HG03442 (cell line): ENCODE data around the gene RAB11FIP3.

Experiments
- ATAC-seq: cut with Tn5 transposase; IDR thresholded peaks from one replicate; pipeline ENCODE4 v1.9.1; 2021; ENCODE audit warnings: mild to moderate bottlenecking, moderate library complexity; ENCODE audit not compliant: unreplicated experiment

RAB11FIP3 gene

DNA sequence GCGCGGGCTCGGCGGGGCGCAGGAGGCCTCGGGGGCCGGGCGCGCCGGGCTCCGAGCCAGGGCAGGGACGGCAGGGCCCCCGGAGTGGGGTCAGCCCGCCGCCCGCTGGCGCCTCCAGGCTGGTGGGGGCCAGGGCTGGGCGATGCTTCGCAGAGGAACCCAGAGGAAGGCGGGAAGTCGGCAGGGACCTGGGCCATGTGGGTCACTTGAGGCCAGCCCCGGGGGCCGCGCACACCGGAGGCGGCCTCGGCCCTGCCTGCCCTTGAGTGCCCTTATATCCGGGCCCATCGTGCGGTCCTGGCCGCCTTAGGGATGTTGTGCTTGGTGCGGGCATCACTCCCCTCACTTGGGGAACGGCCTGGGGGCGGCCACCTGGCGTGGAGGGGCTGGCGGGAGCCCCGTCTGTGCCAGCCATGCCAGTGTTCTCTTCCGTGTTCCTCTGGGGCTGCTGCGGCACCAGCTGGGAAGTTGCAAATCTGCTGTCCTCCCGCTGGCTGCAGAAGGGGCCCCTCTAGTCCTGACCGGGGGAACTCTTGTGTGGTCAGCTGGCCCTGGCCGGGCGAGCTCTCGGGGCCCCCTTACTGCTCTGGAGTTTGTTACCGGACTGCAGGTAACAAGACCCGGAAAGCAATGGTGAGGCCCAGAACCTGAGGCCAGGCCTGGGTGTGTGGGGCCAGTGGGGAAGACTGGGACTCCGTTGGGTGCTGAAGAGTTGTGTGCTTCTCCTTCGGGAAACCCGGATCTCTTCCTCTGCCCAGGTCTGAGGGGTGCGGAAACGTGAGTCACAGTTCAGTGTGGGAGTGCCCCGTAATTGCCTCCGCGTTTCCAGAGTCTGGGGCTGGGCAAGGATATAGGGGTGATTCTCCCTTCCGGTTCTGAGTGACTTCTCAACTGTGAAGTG lies 102.9 kb downstream of the RAB11FIP3 start:
- peak; percentile 10 for ATAC-seq

GRCh38 chr16:529012-529575 lies 103.6 kb downstream of the RAB11FIP3 start:
- no peak for ATAC-seq

DNA sequence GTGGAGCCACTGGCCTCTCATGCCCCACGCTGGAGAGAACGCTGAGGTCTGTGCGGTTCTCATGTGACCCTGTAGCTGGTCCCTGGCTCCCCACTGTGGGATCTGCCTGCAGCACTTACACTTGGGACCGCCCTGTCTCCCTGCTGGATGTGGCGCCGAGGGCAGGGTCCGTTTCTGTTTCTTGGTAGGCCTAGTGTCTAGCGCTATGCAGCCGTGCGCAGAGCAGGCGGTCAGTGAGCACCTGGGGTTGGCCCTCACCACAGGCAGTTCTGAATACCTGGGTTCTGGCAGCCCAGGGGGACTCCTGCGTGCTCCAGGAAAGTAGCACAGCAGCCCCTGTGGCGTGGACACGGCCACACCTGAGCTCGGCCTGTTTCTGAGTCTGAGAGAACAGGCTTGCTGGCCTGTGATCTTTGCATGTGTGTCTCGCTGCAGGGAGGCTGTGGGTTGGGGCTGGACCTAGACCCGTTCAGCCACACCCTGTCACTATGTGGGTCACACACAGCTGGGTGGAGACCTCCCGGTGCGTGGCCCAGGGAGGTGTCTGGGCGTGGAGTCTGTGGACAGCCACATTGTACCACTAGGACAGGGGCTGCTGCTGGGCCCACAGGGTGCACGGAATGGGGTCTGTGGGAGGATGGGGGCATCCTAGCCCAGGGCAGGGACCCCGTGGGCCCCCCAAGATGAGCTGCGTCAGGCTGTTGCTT lies 104.8 kb downstream of the RAB11FIP3 start:
- ATAC-seq, result no peak

- no peak for ATAC-seq
These were observed 106.2 kb downstream of the RAB11FIP3 start for GRCh38 chr16:531494-532125.

- ATAC-seq, result no peak
These were observed 108.1 kb downstream of the RAB11FIP3 start for GRCh38 chr16:533391-534123.

DNA sequence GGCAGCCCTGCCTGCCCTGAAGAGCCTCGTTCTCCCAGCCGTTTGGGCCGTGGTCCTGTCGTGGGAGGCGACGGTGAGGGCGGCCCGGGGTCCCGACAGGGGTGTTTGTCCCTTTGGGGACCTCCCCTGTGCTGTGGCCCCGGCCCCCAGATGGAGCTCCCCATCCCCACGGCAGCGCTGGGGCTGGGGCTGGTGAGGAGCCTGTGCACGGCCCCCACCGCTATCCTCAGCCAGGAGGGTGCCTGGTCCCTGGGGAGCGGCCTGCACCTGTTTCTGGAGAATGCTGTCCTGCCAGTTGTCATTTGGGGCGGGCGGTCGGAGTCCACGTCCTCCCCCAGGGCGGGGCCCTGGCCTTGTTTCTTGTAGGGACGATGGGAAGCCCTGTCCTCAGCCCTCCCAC lies 108.7 kb downstream of the RAB11FIP3 start:
- no peak for ATAC-seq

GRCh38 chr16:534856-535445 lies 109.5 kb downstream of the RAB11FIP3 start:
- no peak for ATAC-seq

- ATAC-seq, result no peak
These were observed 110.3 kb downstream of the RAB11FIP3 start for GRCh38 chr16:535446-536405.

DNA sequence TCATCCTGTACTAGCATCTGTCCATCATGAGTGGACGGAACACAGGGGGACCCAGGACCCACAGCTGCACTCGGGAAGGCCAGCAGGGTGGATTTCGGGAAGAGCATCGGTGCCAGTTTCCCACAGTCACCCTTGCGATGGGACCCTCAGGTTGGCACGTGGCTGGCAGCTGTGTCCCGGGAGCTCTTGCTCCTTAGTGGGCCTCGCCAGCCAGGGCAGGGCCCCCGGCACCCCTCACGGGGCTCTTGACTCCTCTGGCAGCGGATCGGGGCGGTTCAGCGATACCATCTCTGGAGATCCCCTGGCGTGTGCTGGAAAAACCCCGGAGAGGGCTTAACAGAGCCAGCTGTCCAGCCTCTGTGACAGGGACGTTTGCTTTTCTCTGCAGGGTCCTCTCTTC lies 111.3 kb downstream of the RAB11FIP3 start:
- ATAC-seq, result no peak

DNA sequence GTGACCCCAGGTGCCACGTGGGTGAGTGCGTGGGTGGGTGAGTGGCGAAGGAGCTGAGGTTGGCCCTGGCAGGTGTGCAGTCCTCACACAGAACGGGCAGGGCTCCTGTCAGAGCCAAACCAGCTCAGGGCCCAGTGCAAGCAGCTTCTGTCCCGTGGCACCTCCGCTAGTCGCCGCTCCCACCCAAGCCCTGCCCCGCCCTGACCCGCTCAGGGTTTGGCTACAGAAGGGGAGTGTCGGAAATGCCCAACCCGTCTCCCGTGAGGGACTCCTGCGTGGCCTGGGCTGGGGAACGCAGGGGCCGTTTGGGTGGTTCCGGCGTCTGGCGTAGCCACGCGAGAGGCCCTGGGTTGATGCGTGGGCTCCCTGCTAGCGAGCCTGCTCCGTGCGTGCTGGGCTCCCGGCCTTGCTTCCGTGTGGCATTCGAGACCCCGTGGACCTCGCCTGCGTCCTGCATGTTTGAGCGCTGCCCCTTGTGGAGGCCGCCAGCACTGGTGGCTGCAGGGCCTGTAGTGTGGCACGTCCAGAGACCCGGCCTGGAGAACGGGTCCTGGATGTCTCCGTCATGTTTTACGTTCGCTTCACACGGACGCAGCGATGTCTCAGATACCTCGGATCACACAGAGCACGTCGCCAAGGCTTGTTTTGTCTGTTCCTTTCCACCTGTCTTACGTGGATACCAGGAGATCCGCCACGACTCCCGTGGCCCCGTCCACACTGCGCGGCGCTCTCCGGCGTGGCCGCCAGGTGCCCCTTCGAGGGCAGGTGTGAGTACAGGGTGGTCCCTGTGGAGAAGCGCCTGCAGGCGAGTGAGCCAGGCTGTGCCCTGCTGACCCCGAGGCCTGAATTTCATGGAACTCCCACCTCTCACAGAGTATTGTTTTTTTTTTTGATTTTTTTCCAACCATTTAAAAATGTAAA lies 112.2 kb downstream of the RAB11FIP3 start:
- ATAC-seq, result no peak

- ATAC-seq, result no peak
These were observed 114.6 kb downstream of the RAB11FIP3 start for GRCh38 chr16:539901-540530.

GRCh38 chr16:540645-541340 lies 115.3 kb downstream of the RAB11FIP3 start:
- no peak for ATAC-seq

DNA sequence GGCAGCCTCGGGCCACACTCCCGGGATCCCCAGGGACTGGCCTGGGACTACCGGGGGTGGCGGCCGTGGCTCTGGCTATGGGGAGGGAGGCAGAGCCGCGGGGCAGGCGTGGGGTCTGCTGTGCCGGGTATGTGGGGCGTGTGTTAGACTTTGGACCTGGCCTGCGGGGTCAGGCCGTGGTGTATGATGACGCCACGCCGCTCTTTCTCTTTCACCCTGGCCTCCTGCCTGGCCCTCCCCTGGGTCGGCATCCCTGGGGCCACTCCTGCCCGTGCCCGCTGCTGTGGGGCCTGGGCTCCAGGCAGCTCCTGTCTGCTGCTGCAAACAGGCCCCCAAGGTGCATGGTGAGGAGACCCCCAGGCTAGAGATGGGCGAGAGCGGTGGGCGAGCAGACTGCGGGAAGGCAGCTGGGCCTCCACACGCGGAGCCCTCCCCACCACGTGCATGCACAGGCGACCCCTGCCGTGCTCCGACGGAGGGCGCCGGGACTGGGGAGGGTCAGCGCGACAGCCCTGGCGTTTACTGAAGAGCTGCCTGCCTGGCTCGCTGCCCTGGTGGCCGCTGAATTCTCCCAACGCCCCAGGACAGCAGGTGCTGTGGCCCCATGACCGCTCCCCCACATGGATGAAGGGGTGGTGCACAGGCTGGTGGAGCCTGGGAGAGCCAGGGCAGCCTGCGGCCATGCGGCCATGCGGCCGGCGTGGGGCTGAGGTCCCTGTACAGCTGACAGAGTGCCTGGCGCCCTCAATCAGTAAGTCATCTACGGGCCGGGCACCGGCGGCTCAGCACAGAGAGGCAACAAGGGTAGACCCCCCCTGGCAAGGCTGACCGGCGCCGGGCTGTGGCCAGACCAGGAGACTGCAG lies 118.1 kb downstream of the RAB11FIP3 start:
- no peak for ATAC-seq

GRCh38 chr16:544517-544916 lies 119.1 kb downstream of the RAB11FIP3 start:
- ATAC-seq, result no peak

GRCh38 chr16:546909-547770 lies 121.7 kb downstream of the RAB11FIP3 start:
- ATAC-seq, result no peak
